Activated CD4-positive, alpha-beta T cell treated with anti-CD3 and anti-CD28 coated beads for 1 hour (primary cell): Measurements from ENCODE around the gene CDON.

Experiments
- DNase-seq: peaks from one replicate; pipeline ENCODE4 v3.0.0-alpha.2; 2020

CDON gene

DNA sequence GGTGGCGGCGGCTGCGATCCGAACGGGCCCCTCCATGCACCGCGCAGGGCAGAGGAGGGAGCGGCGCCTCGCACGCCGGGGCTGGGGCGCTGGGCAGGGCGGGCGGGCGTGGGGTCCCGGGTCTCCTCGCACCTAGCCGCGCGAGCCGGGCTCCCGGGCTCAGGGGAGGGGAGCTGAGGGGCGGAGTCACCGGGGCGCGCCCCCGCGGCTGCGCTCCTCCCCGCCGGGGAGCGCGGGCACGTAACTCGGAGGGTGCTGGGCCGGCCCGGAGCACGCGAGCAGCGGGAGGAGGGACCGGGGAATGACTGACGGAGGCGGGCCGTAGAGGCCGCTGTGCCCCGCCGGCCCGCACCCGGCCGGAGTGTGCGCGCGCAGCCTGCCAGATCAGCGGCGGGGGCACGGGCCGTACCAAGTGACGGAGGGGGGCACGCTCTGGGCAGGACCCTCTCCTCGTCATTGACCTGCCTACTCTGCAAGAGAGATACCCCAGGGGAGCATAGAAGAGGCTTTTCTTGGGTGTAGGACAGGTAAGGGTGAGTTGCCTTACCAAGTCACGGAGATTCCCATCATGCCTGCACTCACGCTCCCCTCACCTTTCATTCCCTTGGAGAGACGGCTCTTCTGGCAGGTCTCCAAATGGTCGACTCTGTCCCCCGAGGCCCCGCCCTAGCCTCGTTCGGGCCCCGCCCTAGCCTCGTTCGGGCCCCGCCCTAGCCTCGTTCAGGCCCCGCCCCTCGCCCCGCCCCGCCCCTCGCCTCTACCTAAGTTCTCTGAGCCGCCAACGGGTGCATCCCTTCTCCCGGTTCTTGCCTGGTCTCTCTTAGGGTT lies at the start of gene CDON:
CDON (minus strand) TSS at position 188 of the 828 bp plus-strand sequence. CDS start 39,390 bp downstream, outside the sequence.
- DNase-seq, result peak; percentile 85

DNA sequence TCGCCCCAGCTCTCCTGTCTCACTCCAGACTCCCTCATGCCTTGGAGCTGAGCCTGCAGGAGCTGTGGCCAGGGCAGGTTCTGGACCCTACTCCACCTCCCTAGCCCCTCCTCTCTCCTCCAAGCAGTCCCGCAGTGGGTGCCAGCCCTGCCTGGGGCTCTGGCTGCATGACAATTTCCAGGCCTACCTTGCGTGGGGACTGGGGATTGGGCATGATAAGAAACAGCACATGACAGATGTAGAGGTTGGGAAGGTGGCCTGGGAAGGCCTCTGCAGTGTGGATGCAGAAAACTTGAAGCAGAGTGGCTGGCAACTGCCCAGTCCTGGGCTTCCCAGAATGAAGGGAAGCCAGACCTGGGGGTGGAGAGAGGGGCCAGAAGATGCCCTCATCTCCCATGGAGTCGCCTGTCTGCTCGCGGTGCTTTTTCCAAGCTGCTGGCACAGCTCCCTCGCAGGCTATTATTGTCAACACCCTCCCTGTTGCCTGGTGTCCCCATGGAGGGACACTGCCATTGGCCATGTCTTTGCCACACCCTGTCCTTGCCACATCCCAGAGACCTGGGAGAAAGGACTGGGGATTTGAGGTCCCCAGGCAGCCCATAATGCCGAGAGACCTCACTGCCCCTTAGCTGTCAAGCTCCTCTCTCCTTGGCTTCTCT lies 48.9 kb upstream of the CDON start:
- DNase-seq, result no peak

- no peak for DNase-seq
Observed at GRCh38 chr11:126109941-126110731, 47.5 kb upstream of the CDON start.

- no peak for DNase-seq
Observed at GRCh38 chr11:126106594-126107328, 44.1 kb upstream of the CDON start.

DNA sequence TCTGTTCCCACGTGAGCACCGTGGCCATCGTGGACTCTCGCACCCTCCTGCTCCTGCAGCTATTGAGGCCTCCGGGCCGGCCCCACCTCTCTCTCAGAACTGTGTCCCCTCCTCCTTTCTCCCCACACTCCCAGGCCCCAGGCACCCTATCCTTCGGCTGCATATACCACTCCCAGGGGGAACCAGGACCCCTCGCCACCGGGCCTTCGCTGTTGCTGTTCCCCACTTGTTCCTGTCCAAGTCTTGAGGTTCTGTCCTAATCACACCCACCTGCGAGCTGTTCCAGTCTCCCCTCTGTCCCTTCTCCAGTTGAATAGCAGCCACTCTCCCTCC lies 43.0 kb upstream of the CDON start:
- DNase-seq, result no peak

DNA sequence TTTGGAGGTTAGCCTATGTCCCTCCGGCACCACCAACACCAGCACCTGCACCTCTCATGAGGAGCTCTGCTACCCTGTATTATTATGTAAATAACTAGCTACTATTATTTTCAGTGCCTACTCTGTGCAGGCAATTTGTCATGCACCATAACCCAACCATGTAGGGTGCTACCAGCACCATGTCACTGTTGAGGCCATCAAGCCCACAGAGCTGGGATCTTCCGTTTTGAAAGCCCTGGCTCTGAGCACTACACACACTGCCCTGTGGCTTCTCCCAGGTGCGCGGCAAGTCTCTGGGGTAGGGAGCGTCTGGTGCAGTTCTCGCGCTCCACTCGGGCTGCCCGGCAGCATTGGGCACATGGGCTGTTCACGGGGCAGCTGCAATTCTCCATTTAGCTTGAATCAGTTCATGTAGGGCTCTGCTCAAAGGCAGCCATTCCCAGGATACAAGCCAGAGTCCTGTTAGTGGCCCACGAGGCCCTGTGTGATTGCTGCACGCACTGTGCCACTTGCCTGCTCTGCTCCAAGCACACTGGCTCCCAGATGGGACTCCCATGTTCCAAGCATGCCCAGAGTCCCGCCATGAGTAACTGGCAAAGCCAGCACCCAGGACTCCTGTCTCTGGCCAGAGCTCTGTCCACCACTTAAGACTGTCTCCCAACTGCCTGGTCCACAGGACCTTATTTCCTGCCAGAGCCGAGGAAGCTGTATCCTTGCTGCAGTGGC lies 42.5 kb upstream of the CDON start:
- no peak for DNase-seq

GRCh38 chr11:126104420-126104819 lies 41.8 kb upstream of the CDON start:
- no peak for DNase-seq

GRCh38 chr11:126103150-126103549 lies 40.5 kb upstream of the CDON start:
- no peak for DNase-seq

DNA sequence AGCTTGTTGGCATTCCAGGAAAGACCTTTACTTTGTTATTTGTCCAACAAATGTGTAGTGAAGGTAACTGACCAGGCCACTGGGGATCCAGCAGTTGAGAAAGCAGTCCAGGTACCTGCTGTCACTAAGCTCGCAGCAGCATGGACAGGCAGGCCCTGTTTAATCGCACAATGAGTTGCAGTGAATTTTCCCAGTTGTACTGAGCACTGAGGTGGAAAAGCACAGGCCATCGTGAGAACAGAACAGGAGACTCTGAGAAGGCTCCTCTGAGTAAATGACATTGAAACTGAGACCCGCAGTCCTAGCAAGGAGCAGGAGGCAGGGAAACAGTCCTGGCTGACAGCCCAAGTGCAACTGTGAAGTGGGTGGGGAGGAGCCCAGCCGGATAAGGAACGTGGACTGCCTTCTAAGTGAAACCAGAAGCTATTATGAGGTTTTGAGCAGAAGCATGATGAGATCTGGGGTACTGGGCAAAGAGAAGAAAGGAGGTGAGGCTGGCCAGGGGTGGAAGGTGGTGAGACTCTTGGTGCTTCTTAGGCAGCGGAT lies 39.8 kb upstream of the CDON start:
- DNase-seq, result no peak

DNA sequence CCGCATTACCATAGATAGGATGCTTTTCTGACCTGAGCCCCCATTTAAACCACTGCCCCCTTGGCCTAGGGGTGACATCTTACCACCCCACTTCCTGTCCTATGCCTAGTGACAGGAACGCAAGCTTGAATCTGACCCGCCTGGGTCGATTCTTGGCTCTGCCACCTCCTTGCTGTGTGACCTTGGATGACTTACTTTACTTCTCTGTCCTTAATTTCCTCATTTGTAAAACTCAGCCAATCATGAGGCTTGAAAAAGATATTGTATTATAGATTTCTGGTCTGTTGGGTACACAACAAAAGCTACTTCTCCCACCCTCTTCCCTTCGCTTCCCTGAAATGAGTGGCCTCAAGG lies 39.2 kb upstream of the CDON start:
- no peak for DNase-seq

GRCh38 chr11:126101251-126101929 lies 38.7 kb upstream of the CDON start:
- no peak for DNase-seq

DNA sequence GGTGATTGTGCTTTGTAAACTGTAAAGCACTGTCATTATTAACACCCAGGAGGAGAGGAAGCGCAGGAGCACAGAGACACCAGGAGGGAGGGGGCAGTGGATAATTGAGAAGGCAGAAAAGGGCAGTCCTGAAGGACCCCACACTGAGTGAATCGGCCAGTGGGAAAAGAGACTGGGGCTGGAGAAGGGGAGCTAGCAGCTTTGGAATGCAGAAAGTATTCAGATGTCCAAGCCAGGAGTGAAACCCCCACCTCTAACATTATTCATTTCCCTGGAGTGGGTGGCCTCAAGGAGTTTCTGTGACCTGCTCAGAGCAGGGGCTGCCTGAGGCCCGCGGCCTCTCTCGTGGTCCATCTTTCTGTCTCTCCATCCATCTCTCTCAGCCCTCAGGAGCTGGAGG lies 38.0 kb upstream of the CDON start:
- no peak for DNase-seq

DNA sequence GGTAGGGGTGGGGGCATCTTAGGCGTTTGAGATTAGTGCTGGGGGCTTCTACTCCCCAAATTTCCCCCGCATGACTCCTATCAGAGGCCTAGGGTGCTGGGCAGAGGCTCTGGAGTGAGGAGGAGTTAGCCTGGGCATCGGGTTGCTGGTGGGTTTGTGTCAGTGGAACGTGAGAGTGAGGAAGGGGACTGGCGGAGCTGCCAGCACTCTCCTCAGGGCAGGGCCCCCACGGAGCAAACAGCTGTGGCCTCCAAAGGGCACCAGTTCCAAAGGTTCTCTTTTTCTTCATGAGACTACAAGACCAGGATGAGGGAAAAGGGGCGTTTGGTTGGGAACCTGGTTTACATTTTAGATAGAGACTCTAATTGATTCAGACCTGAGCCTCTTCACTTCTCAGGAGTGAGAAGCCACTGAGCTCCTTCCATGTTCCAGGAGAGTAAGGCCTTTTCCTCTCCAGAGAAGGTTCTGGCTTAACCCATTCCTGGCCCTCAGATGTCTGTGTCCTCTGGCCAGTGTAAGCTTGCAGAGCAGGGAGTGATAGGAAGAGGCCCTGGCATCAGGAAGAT lies 35.6 kb upstream of the CDON start:
- DNase-seq, result no peak

GRCh38 chr11:126095745-126096144 lies 33.1 kb upstream of the CDON start:
- no peak for DNase-seq

DNA sequence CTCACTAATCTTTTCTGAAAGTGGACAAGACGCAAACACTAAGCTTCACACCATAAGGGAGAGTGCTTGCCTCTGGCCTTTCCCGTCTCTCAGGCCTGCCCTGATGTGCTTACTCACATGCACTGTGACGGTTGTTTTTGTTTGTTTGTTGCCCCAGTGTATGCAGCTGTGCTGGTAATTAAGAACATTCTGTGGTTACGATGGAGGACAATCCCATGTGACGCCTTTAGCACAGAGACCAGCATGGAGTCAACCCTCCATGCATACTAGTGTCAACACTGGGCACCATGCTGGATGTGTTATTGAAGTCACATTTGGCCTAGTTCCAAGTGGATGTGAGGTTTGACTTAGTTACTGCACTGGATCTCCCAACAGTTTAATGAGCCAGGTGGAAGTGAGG lies 27.8 kb upstream of the CDON start:
- no peak for DNase-seq

GRCh38 chr11:126088999-126089398 lies 26.3 kb upstream of the CDON start:
- no peak for DNase-seq

DNA sequence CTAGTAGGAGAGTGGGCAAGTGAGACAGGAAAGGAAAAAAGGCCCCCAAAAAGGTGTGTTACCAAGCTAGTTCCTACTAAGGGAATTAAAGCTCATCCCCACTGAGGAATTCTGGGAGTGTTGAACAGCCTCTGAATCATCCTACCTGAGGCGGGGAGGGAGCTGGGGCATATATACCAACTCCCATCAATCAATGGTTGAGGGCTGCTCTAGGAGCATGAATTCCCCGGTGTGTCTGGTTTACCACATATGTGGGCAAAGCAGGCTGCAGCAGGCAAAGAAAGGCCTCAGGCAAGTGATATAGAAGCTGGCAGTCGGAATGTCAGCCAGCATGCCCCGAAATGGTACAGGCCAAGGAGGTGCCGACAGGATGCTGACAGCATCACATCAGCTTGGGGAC lies 23.6 kb upstream of the CDON start:
- no peak for DNase-seq

DNA sequence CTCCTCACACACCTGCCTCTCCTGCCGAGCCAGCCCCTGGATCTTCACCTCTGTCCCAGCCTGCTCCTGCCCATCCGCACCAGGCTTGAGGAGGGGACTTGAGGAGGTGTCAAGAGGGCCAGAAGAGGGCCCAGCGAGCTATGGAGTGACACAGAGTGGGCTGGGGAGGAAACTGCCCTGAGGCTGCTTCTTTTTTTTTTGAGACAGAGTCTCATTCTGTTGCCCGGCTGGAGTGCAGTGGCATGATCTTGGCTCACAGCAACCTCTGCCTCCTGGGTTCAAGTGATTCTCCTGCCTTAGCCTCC lies 21.9 kb upstream of the CDON start:
- no peak for DNase-seq

GRCh38 chr11:126083829-126084607 lies 21.4 kb upstream of the CDON start:
- peak; percentile 12 for DNase-seq

DNA sequence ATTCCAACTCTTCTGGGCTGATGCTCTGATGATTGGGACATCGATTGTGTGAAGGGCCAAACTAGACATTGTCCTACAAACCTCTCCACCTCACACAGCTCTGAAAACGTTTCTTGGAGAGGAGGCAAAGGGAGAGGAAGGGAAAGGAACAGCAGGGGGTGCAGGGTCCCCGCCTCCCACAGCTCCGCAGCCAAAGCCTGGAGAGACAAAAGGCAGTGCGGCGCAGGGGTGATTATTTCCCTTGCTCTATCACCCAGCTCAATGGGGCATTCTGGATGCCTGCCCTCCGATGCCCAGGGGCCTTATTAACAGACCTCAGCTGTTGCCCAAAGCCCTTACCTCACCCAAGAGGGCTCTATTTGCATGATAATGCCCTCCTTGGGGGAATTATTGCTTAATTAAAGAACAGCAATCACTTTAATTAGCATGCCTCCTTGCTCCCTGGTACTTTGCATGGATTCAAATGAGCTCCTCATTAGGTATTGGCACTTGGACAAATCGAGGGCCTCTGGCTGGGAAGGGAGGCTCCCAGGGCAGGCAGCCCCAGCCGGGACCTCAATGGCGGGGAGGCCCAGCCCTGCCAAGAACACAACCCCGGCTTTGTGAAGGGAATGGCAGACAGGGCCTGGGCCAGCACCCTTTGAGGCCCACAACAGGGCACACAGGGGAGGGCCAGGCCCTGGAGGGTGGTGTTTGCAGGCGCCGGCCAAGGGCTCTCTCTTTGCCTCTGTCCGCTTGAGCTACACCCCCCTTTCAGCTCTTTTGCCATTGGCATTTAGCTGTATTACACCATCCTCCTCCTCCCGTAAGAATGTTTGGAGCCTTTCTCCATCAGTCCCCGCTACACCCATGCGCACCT lies 19.8 kb upstream of the CDON start:
- no peak for DNase-seq
